Stimulated activated CD4-positive, alpha-beta T cell treated with anti-CD3 and anti-CD28 coated beads, Interleukin-1b, Interleukin-23, amount 100 ng/mL, for 48 hours (primary cell): ENCODE results near the gene SMIM10L2A.
"Not testable (repeated sequence)": the region's sequence is repeated elsewhere in the genome, so short reads cannot be mapped to it uniquely, and the experiment has no call there.

Source experiments
- DNase-seq: peaks from one replicate; pipeline ENCODE4 v3.0.0-alpha.2; 2020

The SMIM10L2A gene

DNA sequence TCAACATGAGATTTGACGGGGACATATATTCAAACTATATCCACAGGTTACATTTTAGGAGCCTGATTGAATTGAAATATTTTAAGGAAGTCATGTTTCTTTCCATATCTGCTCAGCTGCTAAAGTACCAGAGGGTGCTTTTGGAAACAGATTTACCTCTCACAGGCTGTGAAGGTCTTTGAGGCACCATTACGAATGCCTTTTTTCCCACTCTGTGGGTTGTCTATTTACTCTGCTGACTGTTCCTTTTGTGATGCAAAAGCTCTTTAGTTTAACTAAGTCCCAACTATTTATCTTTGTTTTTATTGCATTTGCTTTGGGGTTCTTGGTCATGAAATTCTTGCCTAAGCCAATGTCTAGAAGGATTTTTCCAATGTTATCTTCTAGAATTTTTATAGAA, 40.0 kb downstream of the SMIM10L2A start:
- DNase-seq = not testable (repeated sequence)

DNA sequence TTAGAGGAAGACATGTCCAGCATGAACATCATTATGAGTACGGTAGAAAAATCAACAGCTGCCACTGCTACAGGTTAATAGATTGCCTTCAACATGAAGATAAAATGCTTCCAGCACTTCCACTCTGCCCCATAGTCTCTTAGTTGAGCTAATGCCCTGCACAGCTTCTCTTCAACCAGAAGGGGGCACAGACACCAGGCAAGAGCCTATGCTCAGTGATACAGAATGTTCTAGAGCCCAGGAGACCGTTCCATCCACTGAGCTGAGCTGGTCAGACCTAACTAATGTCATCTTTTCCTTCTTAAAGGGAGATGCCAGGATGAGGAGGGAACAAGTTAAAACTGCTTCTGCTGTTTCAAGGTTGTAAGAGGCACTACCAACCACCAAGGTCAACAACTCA, 42.2 kb downstream of the SMIM10L2A start:
- no peak for DNase-seq

DNA sequence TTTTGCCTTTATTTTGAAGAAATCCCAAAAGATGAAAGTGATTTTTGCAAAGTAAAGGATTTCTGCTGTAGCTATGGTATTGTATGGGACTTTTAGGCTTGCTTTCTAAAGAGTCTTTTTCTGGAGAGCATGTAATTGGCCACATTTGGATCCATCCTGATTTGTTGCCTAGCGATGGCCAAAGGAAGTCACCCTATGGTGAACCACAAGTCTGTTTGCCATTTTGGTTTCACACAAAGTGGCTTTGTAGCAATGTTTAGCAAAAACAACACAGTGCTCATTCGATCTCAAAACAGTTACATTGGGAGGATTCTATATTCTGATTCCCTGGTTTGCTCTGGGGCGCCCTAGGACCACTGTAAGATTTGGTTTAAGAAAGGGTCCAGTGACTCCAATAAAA, 54.6 kb downstream of the SMIM10L2A start:
- no peak for DNase-seq

DNA sequence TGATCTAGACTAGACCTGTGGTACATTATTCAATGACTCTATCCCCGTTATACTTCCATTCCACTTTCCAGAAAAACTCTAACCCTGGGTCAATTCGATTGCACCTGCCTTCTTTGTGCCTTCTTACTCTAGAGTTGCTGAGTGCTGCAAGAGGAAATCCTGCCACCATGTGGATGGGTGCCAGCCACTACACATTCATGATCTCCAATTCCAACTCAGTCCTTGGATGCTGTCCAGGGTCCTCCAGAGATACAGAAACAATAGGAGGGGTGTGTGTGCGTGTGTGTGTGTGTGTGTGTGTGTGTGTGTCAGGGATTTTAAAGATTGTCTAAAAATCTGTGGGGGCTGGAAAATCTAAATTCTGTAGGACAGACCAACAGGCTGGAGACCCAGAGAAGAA, 55.8 kb downstream of the SMIM10L2A start:
- peak; percentile 32 for DNase-seq
